Testis (tissue), 2 donors: ENCODE data around the gene VPS16.

ENCODE experiments used
- CTCF ChIP-seq, 3 experiments: fragments of 450-650 bp in 2 of 3; fragments of 200-600 bp in 1 of 3; sonication (generic) in 1 of 3; IDR thresholded peaks; one replicate each; pipeline ENCODE4 v1.5.1; 2016 to 2019; ENCODE audit warnings: antibody characterized with exemption in 3 of 3, mild to moderate bottlenecking in 2 of 3, moderate library complexity in 1 of 3
- POLR2A ChIP-seq: fragments of 450-650 bp; IDR thresholded peaks from one replicate; pipeline ENCODE4 v1.6.1; 2017; ENCODE audit warnings: antibody characterized with exemption, mild to moderate bottlenecking, moderate library complexity

GRCh38 chr20:2907519-2907918 is 67.0 kb downstream of the VPS16 start:
- no peak for TF ChIP-seq CTCF (IDR thresholded peaks at IDR 0.05)
- no peak for TF ChIP-seq POLR2A
